K562 (cell line): ENCODE measurements around the gene PARD6B. TPM values are rescaled to one million over a fixed set of nuclear protein-coding genes. Genes with fewer than 3 reads are reported as not detected.

Experiments
- ARID1B ChIP-seq: fragments of 450-650 bp; IDR thresholded peaks from 2 replicates; pipeline ENCODE4 v1.6.1; 2016; ENCODE audit warnings: antibody characterized with exemption, mild to moderate bottlenecking, inconsistent platforms
- BACH1 ChIP-seq: fragments of 200-800 bp; sonication (Bioruptor generic); IDR thresholded peaks from 2 replicates; pipeline ENCODE4 v1.6.1; 2016; ENCODE audit warnings: missing genetic modification characterization, missing compliant biosample characterization
- GTF2E2 ChIP-seq: fragments of 200-800 bp; sonication (Bioruptor generic); IDR thresholded peaks from 2 replicates; pipeline ENCODE4 v1.6.1; 2016; ENCODE audit warnings: missing genetic modification characterization, missing compliant biosample characterization
- KDM5B ChIP-seq: fragments of 200-600 bp; sonication (generic); IDR thresholded peaks from 2 replicates; pipeline ENCODE4 v1.6.1; 2012; ENCODE audit warnings: low read depth, mild to moderate bottlenecking, moderate library complexity, low read length, control low read depth, inconsistent platforms; ENCODE audit not compliant: insufficient replicate concordance
- KHSRP ChIP-seq: fragments of 450-650 bp; IDR thresholded peaks from 2 replicates; pipeline ENCODE4 v1.6.1; 2017
- KLF13 ChIP-seq: fragments of 450-650 bp; IDR thresholded peaks from 2 replicates; pipeline ENCODE4 v1.6.1; 2016; ENCODE audit warnings: missing genetic modification characterization, low read depth, mild to moderate bottlenecking, missing compliant biosample characterization, moderate library complexity, borderline replicate concordance
- MEF2D ChIP-seq: conservative IDR thresholded peaks from 2 replicates; pipeline ENCODE4 v1.6.1; 2016; ENCODE audit warnings: low read depth, missing genetic modification characterization, missing compliant biosample characterization
- NR3C1 ChIP-seq: sonication (generic); formaldehyde crosslinking; IDR thresholded peaks from 2 replicates; pipeline ENCODE4 v1.8.1; 2022; ENCODE audit warnings: missing genetic modification reagents
- PHF8 ChIP-seq: fragments of 200-600 bp; sonication (generic); IDR thresholded peaks from 2 replicates; pipeline ENCODE4 v1.6.1; 2012; ENCODE audit warnings: mixed run types, mild to moderate bottlenecking, inconsistent platforms, low read length, moderate library complexity, borderline replicate concordance
- POLR2AphosphoS5 ChIP-seq: IDR thresholded peaks from 2 replicates; pipeline ENCODE4 v1.6.1; 2011; ENCODE audit warnings: mild to moderate bottlenecking, low read depth, low read length, moderate library complexity; ENCODE audit not compliant: control insufficient read depth, insufficient read depth
- POLR2H ChIP-seq: IDR thresholded peaks from 2 replicates; pipeline ENCODE4 v1.6.1; 2016; ENCODE audit warnings: missing genetic modification characterization, low read depth, mild to moderate bottlenecking, control low read depth, missing compliant biosample characterization, moderate library complexity
- PRDM10 ChIP-seq: fragments of 450-650 bp; IDR thresholded peaks from 2 replicates; pipeline ENCODE4 v1.6.1; 2018; ENCODE audit not compliant: partially characterized antibody
- RBM15 ChIP-seq: fragments of 200-400 bp; formaldehyde crosslinking; IDR thresholded peaks from 2 replicates; pipeline ENCODE4 v1.6.1; 2018; ENCODE audit warnings: mild to moderate bottlenecking, low read length, moderate library complexity; ENCODE audit not compliant: insufficient read depth
- RNF2 ChIP-seq: sonication (generic); IDR thresholded peaks from 2 replicates; pipeline ENCODE4 v1.6.1; 2016
- SIN3A ChIP-seq, 2 experiments: fragments of 150-350 bp in 1 of 2; IDR thresholded peaks; 2 replicates each; pipeline ENCODE4 v1.6.1; 2011 to 2016; ENCODE audit warnings: borderline replicate concordance in 2 of 2, low read depth in 2 of 2, low read length in 2 of 2, mild to moderate bottlenecking in 2 of 2, moderate library complexity in 2 of 2; ENCODE audit not compliant: control insufficient read depth in 1 of 2
- SMAD3 ChIP-seq: fragments of 450-650 bp; formaldehyde crosslinking; conservative IDR thresholded peaks from 2 replicates; pipeline ENCODE4 v1.4.0; 2020; ENCODE audit warnings: mild to moderate bottlenecking
- STAT5A ChIP-seq: IDR thresholded peaks from 2 replicates; pipeline ENCODE4 v1.6.1; 2012; ENCODE audit warnings: low read length, inconsistent platforms, borderline replicate concordance
- TCF7 ChIP-seq: sonication (generic); IDR thresholded peaks from 2 replicates; pipeline ENCODE4 v1.6.1; 2016; ENCODE audit warnings: antibody characterized with exemption, borderline replicate concordance
- TRIM25 ChIP-seq: fragments of 450-650 bp; IDR thresholded peaks from 2 replicates; pipeline ENCODE4 v1.7.0; 2016; ENCODE audit warnings: borderline replicate concordance
- ZNF175 ChIP-seq: fragments of 200-800 bp; sonication (Bioruptor generic); IDR thresholded peaks from 2 replicates; pipeline ENCODE4 v1.6.1; 2016; ENCODE audit warnings: low read depth, mild to moderate bottlenecking, missing genetic modification characterization, missing compliant biosample characterization
- ZNF239 ChIP-seq: fragments of 250-450 bp; sonication (Bioruptor Pico); IDR thresholded peaks from 2 replicates; pipeline ENCODE4 v1.4.0; 2020; ENCODE audit warnings: mild to moderate bottlenecking
- ZNF436 ChIP-seq: fragments of 250-450, 450-650 bp; sonication (Bioruptor Pico); formaldehyde crosslinking; IDR thresholded peaks from 2 replicates; pipeline ENCODE4 v1.7.0; 2020; ENCODE audit warnings: mild to moderate bottlenecking
- polyA plus RNA-seq, 8 experiments: library from polyadenylated mRNA; depleted of rRNA in 4 of 8; stranded (reverse) in 5 of 8; unstranded in 3 of 8; fragments of >200 nt; fragmentation: Nextera tagmentation in 2 of 8; fragmentation: Illumina TruSeq in 1 of 8; extraction: Ambion mirVana in 2 of 8; extraction: Trizol in 1 of 8; gene quantifications; 2 replicates each; pipeline versions ENCODE4 v1.2.1 to v1.2.3, GENCODE V29; 2011 to 2014; ENCODE audit warnings: inconsistent platforms in 1 of 8, missing spikeins in 1 of 8
- total RNA-seq, 7 experiments: library from RNA; depleted of rRNA in 6 of 7; stranded (reverse); fragments of >200 nt in 6 of 7; fragmentation: Illumina TruSeq in 2 of 7; extraction: Trizol in 2 of 7; gene quantifications; 2 replicates each; pipeline versions ENCODE4 v1.2.1 to v1.2.3, GENCODE V29; 2011 to 2021; ENCODE audit warnings: low replicate concordance in 1 of 7

Gene PARD6B
- total and polyA plus RNA-seq, 9 of the 15 experiments (the other 6 are each of a cell fraction or from before 2014, with no cell fraction given) = 1.7 to 12.3 (median 5.5) TPM

GRCh38 chr20:50691573-50692551 is 39.5 kb upstream of the PARD6B start (continued):
- TF ChIP-seq TRIM25 (peak; percentile 83; the same call in 1 of the 2 replicates), ZNF239 (CRISPR knock-in tag) (no peak), ARID1B (peak; percentile 80; the same call in 1 of the 2 replicates), SIN3A (IDR thresholded peaks at IDR 0.05; ENCODE audit: borderline replicate concordance in 2 of 2, control insufficient read depth in 1 of 2, low read depth in 2 of 2, low read length in 2 of 2) (no peak), SMAD3 (CRISPR knock-in tag) (no peak), ZNF175 (CRISPR knock-in tag) (no peak), KLF13 (tag) (no peak), TCF7 (no peak), KDM5B (no peak), PHF8 (no peak; the same call in 1 of the 2 replicates), GTF2E2 (no peak), RBM15 (no peak), POLR2H (no peak), PRDM10 (peak; percentile 66), MEF2D (tag) (no peak), STAT5A (no peak), RNF2 (no peak), KHSRP (no peak), BACH1 (tag) (no peak), ZNF436 (CRISPR knock-in tag) (no peak), POLR2AphosphoS5 (no peak), NR3C1 (CRISPR knock-in tag) (no peak)
